DOHH2 (cell line): ENCODE results near the gene TMEM154.

Experiments used
- H3F3A ChIP-seq: fragments of 200-600 bp; sonication (generic), shearing (Covaris generic); 2 replicates; pipeline ENCODE4 v1.6.0; 2016; ENCODE audit warnings: antibody characterized with exemption, mild to moderate bottlenecking; ENCODE audit not compliant: control insufficient read depth, insufficient read depth
- H3K27ac ChIP-seq: fragments of 200-600 bp; sonication (generic); 2 replicates; pipeline ENCODE4 v1.5.1; 2014; ENCODE audit warnings: low read depth, mild to moderate bottlenecking, low read length, moderate library complexity
- H3K27me3 ChIP-seq: fragments of 200-600 bp; sonication (generic); 2 replicates; pipeline ENCODE4 v1.6.1; 2014; ENCODE audit warnings: mild to moderate bottlenecking, low read length, mixed read lengths; ENCODE audit not compliant: control insufficient read depth
- H3K36me3 ChIP-seq: fragments of 200-600 bp; sonication (generic); 2 replicates; pipeline ENCODE4 v1.6.1; 2014; ENCODE audit warnings: mild to moderate bottlenecking, low read length, moderate library complexity, mixed read lengths; ENCODE audit not compliant: control insufficient read depth
- H3K4me1 ChIP-seq: fragments of 200-600 bp; sonication (generic); 2 replicates; pipeline ENCODE4 v1.6.1; 2014; ENCODE audit warnings: mild to moderate bottlenecking, low read length, mixed read lengths; ENCODE audit not compliant: control insufficient read depth
- H3K4me2 ChIP-seq: fragments of 200-600 bp; sonication (generic); 2 replicates; pipeline ENCODE4 v1.6.0; 2014; ENCODE audit warnings: mild to moderate bottlenecking, low read length, moderate library complexity
- H3K4me3 ChIP-seq: fragments of 200-600 bp; sonication (generic); 2 replicates; pipeline ENCODE4 v1.5.1; 2014; ENCODE audit warnings: mild to moderate bottlenecking, low read length, mixed read lengths
- H3K79me2 ChIP-seq: fragments of 200-600 bp; sonication (generic); 2 replicates; pipeline ENCODE4 v1.6.1; 2014; ENCODE audit warnings: mild to moderate bottlenecking, low read length, mixed read lengths; ENCODE audit not compliant: control insufficient read depth
- H3K9me2 ChIP-seq: fragments of 200-600 bp; sonication (generic); replicated peaks from 2 replicates; pipeline ENCODE4 v1.6.1; 2014; ENCODE audit warnings: mild to moderate bottlenecking, low read length, mixed read lengths; ENCODE audit not compliant: control insufficient read depth
- H3K9me3 ChIP-seq: fragments of 200-600 bp; sonication (generic); 2 replicates; pipeline ENCODE4 v1.6.1; 2014; ENCODE audit warnings: antibody characterized with exemption, low read length, mixed read lengths; ENCODE audit not compliant: control insufficient read depth, insufficient read depth
- H4K20me1 ChIP-seq: fragments of 200-600 bp; sonication (generic); 2 replicates; pipeline ENCODE4 v1.6.0; 2014; ENCODE audit warnings: low read depth, mild to moderate bottlenecking, antibody characterized with exemption, low read length, moderate library complexity; ENCODE audit not compliant: control insufficient read depth, insufficient read depth
- EZH2phosphoT487 ChIP-seq: fragments of 200-600 bp; sonication (generic); IDR thresholded peaks from 2 replicates; pipeline ENCODE4 v1.6.1; 2017; ENCODE audit warnings: borderline replicate concordance, mild to moderate bottlenecking, antibody characterized with exemption, low read length, moderate library complexity, mixed read lengths
- TF ChIP-seq, protein P1 (sequence below): fragments of 200-600 bp; sonication (generic); IDR thresholded peaks from one replicate; pipeline ENCODE4 v1.5.1; 2014; ENCODE audit warnings: antibody characterized with exemption, mild to moderate bottlenecking, low read depth, low read length; ENCODE audit not compliant: poor library complexity, severe bottlenecking

TMEM154 gene

DNA sequence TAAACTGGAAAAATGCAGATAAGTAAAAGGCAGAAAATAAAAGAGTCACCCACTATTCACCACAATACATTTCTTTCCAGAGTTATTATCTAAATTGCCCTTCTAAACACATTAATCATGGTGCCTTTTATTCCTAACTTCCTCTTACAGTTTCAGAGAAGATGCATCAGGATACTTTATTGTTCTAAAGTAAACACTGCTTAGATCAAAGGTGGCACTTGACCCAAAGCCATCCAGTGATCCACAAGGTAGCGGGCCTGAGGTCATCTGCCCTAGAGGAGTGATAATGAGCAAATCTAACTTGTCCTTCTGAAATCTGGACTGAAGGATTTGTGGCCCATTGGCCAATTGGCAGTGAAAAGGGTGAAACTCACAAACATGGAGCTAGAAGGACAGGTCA, 12.0 kb upstream of the TMEM154 start:
- H3K4me2 ChIP-seq: no peak overlapping the region; the same call in 1 of the 2 replicates
- no peaks in the 10 kb centered on the region for H4K20me1 ChIP-seq
- H3F3A ChIP-seq: no peaks in the 10 kb centered on the region
- no peaks in the 10 kb centered on the region for H3K9me3 ChIP-seq
- no peaks in the 10 kb centered on the region for H3K36me3 ChIP-seq
- H3K9me2 ChIP-seq: no peaks in the 10 kb centered on the region
- no peak overlapping the region for H3K27ac ChIP-seq
- H3K27me3 ChIP-seq: peaks cover 24% of the 10 kb centered on the region
- no peak overlapping the region for H3K4me3 ChIP-seq
- TF ChIP-seq, protein P1, sequence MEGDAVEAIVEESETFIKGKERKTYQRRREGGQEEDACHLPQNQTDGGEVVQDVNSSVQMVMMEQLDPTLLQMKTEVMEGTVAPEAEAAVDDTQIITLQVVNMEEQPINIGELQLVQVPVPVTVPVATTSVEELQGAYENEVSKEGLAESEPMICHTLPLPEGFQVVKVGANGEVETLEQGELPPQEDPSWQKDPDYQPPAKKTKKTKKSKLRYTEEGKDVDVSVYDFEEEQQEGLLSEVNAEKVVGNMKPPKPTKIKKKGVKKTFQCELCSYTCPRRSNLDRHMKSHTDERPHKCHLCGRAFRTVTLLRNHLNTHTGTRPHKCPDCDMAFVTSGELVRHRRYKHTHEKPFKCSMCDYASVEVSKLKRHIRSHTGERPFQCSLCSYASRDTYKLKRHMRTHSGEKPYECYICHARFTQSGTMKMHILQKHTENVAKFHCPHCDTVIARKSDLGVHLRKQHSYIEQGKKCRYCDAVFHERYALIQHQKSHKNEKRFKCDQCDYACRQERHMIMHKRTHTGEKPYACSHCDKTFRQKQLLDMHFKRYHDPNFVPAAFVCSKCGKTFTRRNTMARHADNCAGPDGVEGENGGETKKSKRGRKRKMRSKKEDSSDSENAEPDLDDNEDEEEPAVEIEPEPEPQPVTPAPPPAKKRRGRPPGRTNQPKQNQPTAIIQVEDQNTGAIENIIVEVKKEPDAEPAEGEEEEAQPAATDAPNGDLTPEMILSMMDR: no peak
- TF ChIP-seq EZH2phosphoT487: no peak
- H3K4me1 ChIP-seq: peaks cover 19% of the 10 kb centered on the region
- no peaks in the 10 kb centered on the region for H3K79me2 ChIP-seq

DNA sequence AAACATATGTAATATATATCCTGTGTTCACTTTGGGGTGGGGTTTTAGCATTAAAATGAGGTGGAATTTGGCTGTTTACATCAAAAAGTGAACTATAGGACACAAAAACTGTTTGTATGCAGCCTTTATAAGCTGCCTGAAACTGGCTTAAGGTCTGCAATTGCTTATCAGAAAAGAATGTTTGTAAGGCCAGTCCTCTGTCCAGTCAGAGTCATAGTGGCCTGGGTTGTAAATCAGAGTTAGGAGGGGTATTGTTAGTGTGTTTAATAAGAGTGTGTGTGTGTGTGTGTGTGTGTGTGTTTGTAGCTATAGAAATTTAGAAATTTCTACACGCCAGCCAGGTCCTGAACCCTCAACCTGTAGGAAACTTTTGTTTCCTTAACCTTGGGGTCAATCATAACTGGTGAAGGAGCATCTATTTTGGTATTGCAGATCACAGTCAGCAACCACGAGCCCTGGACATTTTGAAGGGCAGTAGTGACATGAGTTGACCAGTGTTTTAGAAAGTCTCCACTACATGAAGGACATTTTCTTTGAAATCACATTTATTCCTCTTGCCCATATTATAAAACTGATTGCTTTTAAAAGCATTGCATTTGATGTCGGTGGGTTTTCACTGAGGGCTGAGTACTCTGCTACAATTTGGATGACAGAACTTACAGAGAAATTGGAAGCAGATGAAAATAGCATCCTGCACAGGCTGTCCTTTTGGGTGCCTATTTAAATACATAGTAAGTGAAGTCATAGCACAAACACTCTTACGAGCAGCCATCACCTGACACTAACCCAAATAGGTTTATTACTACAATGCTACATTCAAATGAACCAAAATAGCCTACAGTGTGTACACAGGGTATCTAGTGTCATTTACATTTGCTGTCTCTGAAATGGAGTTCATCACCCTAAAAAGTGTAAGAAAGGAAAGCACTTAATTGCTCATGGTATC, 11.2 kb upstream of the TMEM154 start:
- H3K79me2 ChIP-seq: no peaks in the 10 kb centered on the region

DNA sequence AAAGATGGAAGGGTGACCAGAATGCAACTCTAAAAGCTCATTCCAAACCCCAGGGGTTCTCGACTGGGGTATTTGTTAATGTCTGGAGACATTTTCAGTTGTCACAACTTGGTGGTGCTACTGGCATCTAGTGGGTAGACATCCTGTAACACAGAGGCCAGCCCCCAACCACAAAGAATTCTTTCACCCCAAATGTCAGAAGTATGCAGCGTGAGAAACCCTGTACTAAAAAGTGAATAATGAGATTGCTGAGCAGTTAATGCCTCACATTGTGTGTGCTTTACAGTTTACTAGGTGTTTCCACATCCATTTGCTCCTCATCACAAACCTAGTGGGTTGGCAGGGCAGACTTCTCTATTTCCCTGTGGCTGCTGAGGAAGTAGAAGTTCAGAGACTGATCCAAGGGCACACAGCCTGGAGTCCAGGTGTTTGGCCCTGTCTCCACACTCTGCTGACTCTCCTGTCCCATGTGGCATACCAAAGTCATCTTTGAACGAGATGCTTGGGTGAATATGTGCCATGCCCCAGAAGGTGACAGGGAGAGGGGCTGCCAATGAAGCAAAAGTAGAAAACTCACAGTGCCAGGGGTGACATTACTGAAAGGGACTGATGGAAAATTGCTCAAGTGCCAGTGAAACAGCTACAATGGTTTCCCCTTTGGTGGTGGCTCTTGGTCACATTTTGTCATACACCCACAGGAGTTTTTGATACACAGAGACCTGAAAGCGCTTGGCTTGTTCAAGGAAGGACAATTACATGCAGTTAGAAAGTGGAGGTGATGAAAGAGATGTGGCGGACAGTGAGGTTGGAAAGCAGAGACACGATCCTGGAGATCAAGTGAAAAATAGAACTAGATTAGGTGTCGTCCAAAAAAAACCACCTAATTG, 10.1 kb upstream of the TMEM154 start:
- Histone ChIP-seq H3K27ac (no peak overlapping the region), H3K79me2 (no peaks in the 10 kb centered on the region), H3K36me3 (no peaks in the 10 kb centered on the region), H3K4me3 (no peak overlapping the region), H3K9me2 (no peaks in the 10 kb centered on the region), H3K4me2 (no peak overlapping the region), H4K20me1 (no peaks in the 10 kb centered on the region), H3K4me1 (peaks cover 19% of the 10 kb centered on the region), H3K9me3 (no peaks in the 10 kb centered on the region), H3F3A (no peaks in the 10 kb centered on the region), H3K27me3 (peaks cover 38% of the 10 kb centered on the region)
- TF ChIP-seq, protein P1: no peak
- TF ChIP-seq EZH2phosphoT487: no peak

More for the DNA sequence above, 11.2 kb upstream of the TMEM154 start:
- Histone ChIP-seq H3K9me3 (no peaks in the 10 kb centered on the region), H3F3A (no peaks in the 10 kb centered on the region), H3K27ac (no peak overlapping the region), H4K20me1 (no peaks in the 10 kb centered on the region), H3K27me3 (peaks cover 30% of the 10 kb centered on the region), H3K4me2 (no peak overlapping the region), H3K9me2 (no peaks in the 10 kb centered on the region), H3K4me1 (peaks cover 19% of the 10 kb centered on the region), H3K36me3 (no peaks in the 10 kb centered on the region), H3K4me3 (no peak overlapping the region)
- TF ChIP-seq, protein P1: no peak
- TF ChIP-seq EZH2phosphoT487: no peak
